SK-N-SH (cell line): ENCODE data around the gene EMX2. TPM values are rescaled to one million over a fixed set of nuclear protein-coding genes. Genes with fewer than 3 reads are reported as not detected.

ENCODE experiments used
- CTCF ChIA-PET: fragments of 300-600, 350-600 bp; formaldehyde crosslinking; extraction: SDS; loops from one replicate; lab custom pipeline; 2021; lab: Yijun Ruan, JAX
- POLR2A ChIA-PET: fragments of 350-600 bp; sonication (Branson Sonifier 250); formaldehyde crosslinking; extraction: SDS; loops from one replicate; lab custom pipeline; 2020; ENCODE audit warnings: antibody characterized with exemption, inconsistent platforms; lab: Yijun Ruan, JAX
- DNase-seq: peaks from one replicate; pipeline ENCODE4 v3.0.0; 2012
- H2AFZ ChIP-seq: fragments of 200-600 bp; sonication (generic); 2 replicates; pipeline ENCODE4 v1.8.1; 2016; ENCODE audit warnings: antibody characterized with exemption, mild to moderate bottlenecking, low read depth
- H3F3A ChIP-seq: fragments of 200-600 bp; sonication (generic); replicated peaks from 2 replicates; pipeline ENCODE3; 2016; ENCODE audit warnings: antibody characterized with exemption, mild to moderate bottlenecking; ENCODE audit not compliant: insufficient read depth
- H3K27ac ChIP-seq, 2 experiments: fragments of 200-500 bp in 1 of 2; fragments of 200-600 bp in 1 of 2; sonication (Bioruptor generic) in 1 of 2; sonication (generic), shearing (Covaris generic) in 1 of 2; 2 replicates each; pipeline versions ENCODE4 v1.5.1 to v1.6.1; 2014 to 2016; ENCODE audit warnings: low read depth in 2 of 2, inconsistent platforms in 1 of 2, low read length in 1 of 2, mild to moderate bottlenecking in 1 of 2, mixed read lengths in 1 of 2
- H3K27me3 ChIP-seq: fragments of 200-600 bp; sonication (generic), shearing (Covaris generic); 2 replicates; pipeline ENCODE4 v1.6.1; 2016; ENCODE audit warnings: mixed run types; ENCODE audit not compliant: insufficient read depth
- H3K36me3 ChIP-seq, 2 experiments: fragments of 200-500 bp in 1 of 2; fragments of 200-600 bp in 1 of 2; sonication (Bioruptor generic) in 1 of 2; sonication (generic) in 1 of 2; replicated peaks in 1 of 2; 2 replicates each; pipeline versions ENCODE3 to v1.5.1; 2014 to 2016; ENCODE audit warnings: low read length in 1 of 2, mild to moderate bottlenecking in 1 of 2; ENCODE audit not compliant: insufficient read depth in 2 of 2, control insufficient read depth in 1 of 2
- H3K4me1 ChIP-seq, 2 experiments: fragments of 200-500 bp in 1 of 2; fragments of 200-600 bp in 1 of 2; sonication (Bioruptor generic) in 1 of 2; sonication (generic), shearing (Covaris generic) in 1 of 2; 2 replicates each; pipeline versions ENCODE4 v1.5.1 to v1.6.1; 2014 to 2016; ENCODE audit warnings: low read depth in 1 of 2, low read length in 1 of 2, mixed run types in 1 of 2; ENCODE audit not compliant: insufficient read depth in 2 of 2, control insufficient read depth in 1 of 2
- H3K4me2 ChIP-seq: fragments of 200-600 bp; sonication (generic), shearing (Covaris generic); 2 replicates; pipeline ENCODE4 v1.6.1; 2017; ENCODE audit warnings: mixed run types
- H3K4me3 ChIP-seq, 2 experiments: fragments of 200-500 bp in 1 of 2; fragments of 200-600 bp in 1 of 2; sonication (Bioruptor generic) in 1 of 2; sonication (generic), shearing (Covaris generic) in 1 of 2; 2 replicates each; pipeline versions ENCODE4 v1.5.1 to v1.8.1; 2014 to 2016; ENCODE audit warnings: low read depth in 2 of 2, inconsistent platforms in 1 of 2, low read length in 1 of 2, mild to moderate bottlenecking in 1 of 2, mixed read lengths in 1 of 2, moderate library complexity in 1 of 2
- H3K79me2 ChIP-seq: fragments of 200-600 bp; sonication (generic); 2 replicates; pipeline ENCODE4 v1.8.1; 2017; ENCODE audit warnings: mild to moderate bottlenecking; ENCODE audit not compliant: insufficient read depth
- H3K9ac ChIP-seq: fragments of 200-600 bp; sonication (generic); 2 replicates; pipeline ENCODE4 v1.6.1; 2017; ENCODE audit warnings: mixed run types
- H3K9me2 ChIP-seq: fragments of 200-600 bp; sonication (generic); 2 replicates; pipeline ENCODE4 v1.6.1; 2017; ENCODE audit warnings: mixed run types
- H3K9me3 ChIP-seq: fragments of 200-600 bp; sonication (generic); 2 replicates; pipeline ENCODE4 v1.6.1; 2017; ENCODE audit warnings: mixed run types, mild to moderate bottlenecking, moderate library complexity
- H4K20me1 ChIP-seq: fragments of 200-600 bp; sonication (generic); 2 replicates; pipeline ENCODE4 v1.6.1; 2017; ENCODE audit warnings: mild to moderate bottlenecking, mixed run types; ENCODE audit not compliant: insufficient read depth
- CTCF ChIP-seq: fragments of 200-600 bp; sonication (generic); IDR thresholded peaks from 2 replicates; pipeline ENCODE4 v1.6.1; 2017; ENCODE audit warnings: antibody characterized with exemption, mild to moderate bottlenecking, moderate library complexity
- ELF1 ChIP-seq: IDR thresholded peaks from 2 replicates; pipeline ENCODE4 v1.4.0; 2012
- EP300 ChIP-seq, 2 experiments: IDR thresholded peaks; 2 replicates each; pipeline versions ENCODE4 v1.4.0 to v1.6.1; 2012; ENCODE audit warnings: borderline replicate concordance in 1 of 2, low read depth in 1 of 2, low read length in 1 of 2
- EZH2phosphoT487 ChIP-seq: fragments of 200-600 bp; sonication (generic); IDR thresholded peaks from 2 replicates; pipeline ENCODE4 v1.6.1; 2017; ENCODE audit warnings: low read depth, mixed run types, mild to moderate bottlenecking, antibody characterized with exemption, moderate library complexity, borderline replicate concordance
- FOXM1 ChIP-seq: IDR thresholded peaks from 2 replicates; pipeline ENCODE4 v1.4.0; 2012; ENCODE audit warnings: low read depth, mild to moderate bottlenecking
- MAX ChIP-seq: IDR thresholded peaks from 2 replicates; pipeline ENCODE4 v1.4.0; 2012; ENCODE audit warnings: low read depth
- NFIC ChIP-seq: IDR thresholded peaks from 2 replicates; pipeline ENCODE4 v1.4.0; 2012; ENCODE audit warnings: borderline replicate concordance
- NRF1 ChIP-seq: IDR thresholded peaks from 2 replicates; pipeline ENCODE4 v1.6.1; 2012; ENCODE audit warnings: low read depth, mild to moderate bottlenecking, low read length
- POLR2AphosphoS5 ChIP-seq: IDR thresholded peaks from 2 replicates; pipeline ENCODE4 v1.6.1; 2012; ENCODE audit warnings: low read depth, low read length
- TAF1 ChIP-seq: IDR thresholded peaks from 2 replicates; pipeline ENCODE4 v1.6.1; 2012; ENCODE audit warnings: low read depth, mild to moderate bottlenecking, low read length, moderate library complexity, borderline replicate concordance
- TCF12 ChIP-seq: IDR thresholded peaks from 2 replicates; pipeline ENCODE4 v1.4.0; 2012
- TEAD4 ChIP-seq: IDR thresholded peaks from 2 replicates; pipeline ENCODE4 v1.4.0; 2012; ENCODE audit warnings: mild to moderate bottlenecking, borderline replicate concordance; ENCODE audit not compliant: insufficient read depth
- YY1 ChIP-seq: IDR thresholded peaks from 2 replicates; pipeline ENCODE4 v1.4.0; 2012; ENCODE audit warnings: low read depth, mild to moderate bottlenecking
- WGBS: methylation state at CpG from one replicate; pipeline ENCODE4 v1.1.6; 2017; ENCODE audit warnings: low lambda C conversion rate; 5-methylcytosine and 5-hydroxymethylcytosine counted together
- polyA plus RNA-seq, 3 experiments: library from polyadenylated mRNA; depleted of rRNA; stranded (reverse); fragments of >200 nt; gene quantifications; 2 replicates each; pipeline ENCODE4 v1.2.3, GENCODE V29; 2012
- TF ChIP-seq, protein P1 (sequence below): IDR thresholded peaks from 2 replicates; pipeline ENCODE4 v1.6.1; 2012; ENCODE audit warnings: mild to moderate bottlenecking, low read depth, low read length, moderate library complexity
- TF ChIP-seq, protein P2 (sequence below): fragments of 150-350 bp; IDR thresholded peaks from 2 replicates; pipeline ENCODE4 v1.6.1; 2017; ENCODE audit warnings: antibody characterized with exemption, low read length, low read depth, borderline replicate concordance

EMX2 gene
- polyA plus RNA-seq, 1 of the 3 experiments (the other 2 are of a cell fraction): not detected

GRCh38 chr10:117562896-117563737 is 20.6 kb downstream of the EMX2 start:
- no peak overlapping the region for H3K27ac ChIP-seq
- ChIA-PET POLR2A (no interaction called here), CTCF (no interaction called here)
- no peaks in the 10 kb centered on the region for H3K9me2 ChIP-seq
- no peaks in the 10 kb centered on the region for H4K20me1 ChIP-seq
- no peaks in the 10 kb centered on the region for H3K27me3 ChIP-seq
- no peak overlapping the region for H3K4me2 ChIP-seq
- H3K9ac ChIP-seq: no peak overlapping the region
- H3K36me3 ChIP-seq: no peaks in the 10 kb centered on the region
- no peaks in the 10 kb centered on the region for H3F3A ChIP-seq
- H2AFZ ChIP-seq: no peak overlapping the region
- no peaks in the 10 kb centered on the region for H3K79me2 ChIP-seq
- WGBS: 31% methylated on average over 9 of the region's 9 CpGs
- H3K4me1 ChIP-seq: no peaks in the 10 kb centered on the region
- H3K4me3 ChIP-seq: no peak overlapping the region
- no peak for DNase-seq
- TF ChIP-seq, protein P1, sequence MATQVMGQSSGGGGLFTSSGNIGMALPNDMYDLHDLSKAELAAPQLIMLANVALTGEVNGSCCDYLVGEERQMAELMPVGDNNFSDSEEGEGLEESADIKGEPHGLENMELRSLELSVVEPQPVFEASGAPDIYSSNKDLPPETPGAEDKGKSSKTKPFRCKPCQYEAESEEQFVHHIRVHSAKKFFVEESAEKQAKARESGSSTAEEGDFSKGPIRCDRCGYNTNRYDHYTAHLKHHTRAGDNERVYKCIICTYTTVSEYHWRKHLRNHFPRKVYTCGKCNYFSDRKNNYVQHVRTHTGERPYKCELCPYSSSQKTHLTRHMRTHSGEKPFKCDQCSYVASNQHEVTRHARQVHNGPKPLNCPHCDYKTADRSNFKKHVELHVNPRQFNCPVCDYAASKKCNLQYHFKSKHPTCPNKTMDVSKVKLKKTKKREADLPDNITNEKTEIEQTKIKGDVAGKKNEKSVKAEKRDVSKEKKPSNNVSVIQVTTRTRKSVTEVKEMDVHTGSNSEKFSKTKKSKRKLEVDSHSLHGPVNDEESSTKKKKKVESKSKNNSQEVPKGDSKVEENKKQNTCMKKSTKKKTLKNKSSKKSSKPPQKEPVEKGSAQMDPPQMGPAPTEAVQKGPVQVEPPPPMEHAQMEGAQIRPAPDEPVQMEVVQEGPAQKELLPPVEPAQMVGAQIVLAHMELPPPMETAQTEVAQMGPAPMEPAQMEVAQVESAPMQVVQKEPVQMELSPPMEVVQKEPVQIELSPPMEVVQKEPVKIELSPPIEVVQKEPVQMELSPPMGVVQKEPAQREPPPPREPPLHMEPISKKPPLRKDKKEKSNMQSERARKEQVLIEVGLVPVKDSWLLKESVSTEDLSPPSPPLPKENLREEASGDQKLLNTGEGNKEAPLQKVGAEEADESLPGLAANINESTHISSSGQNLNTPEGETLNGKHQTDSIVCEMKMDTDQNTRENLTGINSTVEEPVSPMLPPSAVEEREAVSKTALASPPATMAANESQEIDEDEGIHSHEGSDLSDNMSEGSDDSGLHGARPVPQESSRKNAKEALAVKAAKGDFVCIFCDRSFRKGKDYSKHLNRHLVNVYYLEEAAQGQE: no peak
- no peaks in the 10 kb centered on the region for H3K9me3 ChIP-seq

DNA sequence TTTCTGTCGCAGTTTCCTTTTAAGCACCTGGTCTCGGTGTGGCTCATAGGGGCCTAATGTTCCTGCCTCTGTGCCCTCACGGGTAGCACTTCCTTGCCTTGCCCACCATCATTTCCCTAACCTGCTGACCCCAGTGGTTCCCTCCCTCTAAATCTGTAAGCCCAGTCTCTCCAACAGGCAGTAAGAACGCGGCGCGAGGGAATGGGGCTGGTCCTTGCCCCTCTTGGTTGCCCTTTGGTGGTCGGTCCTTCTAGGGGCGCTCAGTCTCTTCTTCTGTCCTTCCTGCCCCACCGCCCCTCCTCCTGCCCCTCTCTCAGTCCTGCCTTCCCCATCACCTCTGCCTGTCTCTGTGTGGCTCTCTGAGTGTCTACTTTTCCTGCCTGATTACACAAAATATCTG is 21.2 kb downstream of the EMX2 start:
- WGBS: 67% methylated on average over 10 of the region's 10 CpGs
- DNase-seq: no peak
- H3K36me3 ChIP-seq: no peaks in the 10 kb centered on the region
- no peak overlapping the region for H3K9ac ChIP-seq
- H3K4me3 ChIP-seq: no peak overlapping the region
- H4K20me1 ChIP-seq: no peaks in the 10 kb centered on the region
- H2AFZ ChIP-seq: no peak overlapping the region
- TF ChIP-seq, protein P2, sequence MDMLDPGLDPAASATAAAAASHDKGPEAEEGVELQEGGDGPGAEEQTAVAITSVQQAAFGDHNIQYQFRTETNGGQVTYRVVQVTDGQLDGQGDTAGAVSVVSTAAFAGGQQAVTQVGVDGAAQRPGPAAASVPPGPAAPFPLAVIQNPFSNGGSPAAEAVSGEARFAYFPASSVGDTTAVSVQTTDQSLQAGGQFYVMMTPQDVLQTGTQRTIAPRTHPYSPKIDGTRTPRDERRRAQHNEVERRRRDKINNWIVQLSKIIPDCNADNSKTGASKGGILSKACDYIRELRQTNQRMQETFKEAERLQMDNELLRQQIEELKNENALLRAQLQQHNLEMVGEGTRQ: no peak
- TF ChIP-seq TAF1 (no peak), ELF1 (no peak)
- H3K79me2 ChIP-seq: no peaks in the 10 kb centered on the region
- no peak overlapping the region for H3K4me2 ChIP-seq
- ChIA-PET POLR2A (no interaction called here), CTCF (no interaction called here)
- H3K4me1 ChIP-seq: no peaks in the 10 kb centered on the region
- H3K9me3 ChIP-seq: no peaks in the 10 kb centered on the region
- H3K27me3 ChIP-seq: no peaks in the 10 kb centered on the region
- H3K27ac ChIP-seq: no peak overlapping the region
- H3F3A ChIP-seq: no peaks in the 10 kb centered on the region
- no peaks in the 10 kb centered on the region for H3K9me2 ChIP-seq

- no peaks in the 10 kb centered on the region for H3K4me1 ChIP-seq
- H3K9me3 ChIP-seq: no peaks in the 10 kb centered on the region
- 10% methylated on average over 3 of the region's 3 CpGs for WGBS
- no peak for TF ChIP-seq MAX
- no peak for TF ChIP-seq EP300 (IDR thresholded peaks at IDR 0.05; ENCODE audit: borderline replicate concordance in 1 of 2, low read depth in 1 of 2, low read length in 1 of 2)
- TF ChIP-seq CTCF: no peak
- TF ChIP-seq TEAD4: no peak
- TF ChIP-seq NFIC: no peak
- TF ChIP-seq FOXM1: no peak
- no peak for TF ChIP-seq TCF12
- no peak for TF ChIP-seq NRF1
- no peak for TF ChIP-seq YY1
- TF ChIP-seq EZH2phosphoT487: no peak
- TF ChIP-seq POLR2AphosphoS5: no peak
- H3K36me3 ChIP-seq: no peaks in the 10 kb centered on the region
- no peak overlapping the region for H2AFZ ChIP-seq
- no peak overlapping the region for H3K27ac ChIP-seq
- no peaks in the 10 kb centered on the region for H3F3A ChIP-seq
- ChIA-PET POLR2A (no interaction called here), CTCF (interaction anchor here (1.0 kb wide), 1 partner anchor 677 kb away, joined by 3 read pairs; no protein-coding TSS in a partner anchor)
- no peaks in the 10 kb centered on the region for H3K79me2 ChIP-seq
- H3K27me3 ChIP-seq: no peaks in the 10 kb centered on the region
- H3K9me2 ChIP-seq: no peaks in the 10 kb centered on the region
- H4K20me1 ChIP-seq: no peaks in the 10 kb centered on the region
- no peak overlapping the region for H3K9ac ChIP-seq
- DNase-seq: no peak
- H3K4me3 ChIP-seq: no peak overlapping the region
- H3K4me2 ChIP-seq: no peak overlapping the region
Observed at GRCh38 chr10:117565068-117565467, 22.5 kb downstream of the EMX2 start.
